HG03457 (cell line): ENCODE measurements around the gene STAT6.
"Not testable (repeated sequence)": the region's sequence is repeated elsewhere in the genome, so short reads cannot be mapped to it uniquely, and the experiment has no call there.

Experiments
- ATAC-seq: cut with Tn5 transposase; IDR thresholded peaks from one replicate; pipeline ENCODE4 v1.9.1; 2021; ENCODE audit warnings: moderate number of reproducible peaks; ENCODE audit not compliant: unreplicated experiment

The STAT6 gene

GRCh38 chr12:57088354-57089270, 22.6 kb downstream of the STAT6 start, which contains the start of gene NAB2:
TSS of gene NAB2 (plus strand) at chr12:57089114. CDS start at chr12:57089272, 158 bp downstream.
- ATAC-seq: peak; percentile 41

- peak; percentile 13 for ATAC-seq
These were observed 23.3 kb downstream of the STAT6 start for GRCh38 chr12:57087691-57088353.

- peak; percentile 23 for ATAC-seq
These were observed 24.0 kb downstream of the STAT6 start for GRCh38 chr12:57087010-57087690.

- ATAC-seq: no peak
These were observed 24.6 kb downstream of the STAT6 start for GRCh38 chr12:57086493-57087009.

GRCh38 chr12:57085999-57086492, 25.1 kb downstream of the STAT6 start:
- no peak for ATAC-seq

GRCh38 chr12:57080855-57081254, 30.3 kb downstream of the STAT6 start:
- no peak for ATAC-seq

- ATAC-seq: no peak
These were observed 31.3 kb downstream of the STAT6 start for GRCh38 chr12:57079821-57080220.

GRCh38 chr12:57078519-57079404, 32.4 kb downstream of the STAT6 start, which contains the start of gene NEMP1:
TSS of gene NEMP1 (minus strand) at chr12:57078791. CDS start at chr12:57078745, 46 bp downstream.
- ATAC-seq: peak; percentile 92

GRCh38 chr12:57073566-57074450, 37.4 kb downstream of the STAT6 start:
- ATAC-seq: not testable (repeated sequence)

GRCh38 chr12:57072661-57073060, 38.5 kb downstream of the STAT6 start:
- ATAC-seq: no peak

GRCh38 chr12:57069523-57069922, 41.6 kb downstream of the STAT6 start:
- peak; percentile 62 for ATAC-seq

- ATAC-seq: no peak
These were observed 44.9 kb downstream of the STAT6 start for GRCh38 chr12:57066245-57066644.

GRCh38 chr12:57063991-57064685, 47.0 kb downstream of the STAT6 start:
- ATAC-seq: peak; percentile 75

GRCh38 chr12:57058454-57058853, 52.7 kb downstream of the STAT6 start:
- no peak for ATAC-seq

GRCh38 chr12:57057067-57057751, 54.0 kb downstream of the STAT6 start:
- no peak for ATAC-seq

GRCh38 chr12:57055824-57056223, 55.3 kb downstream of the STAT6 start:
- no peak for ATAC-seq

GRCh38 chr12:57053901-57054300, 57.3 kb downstream of the STAT6 start:
- ATAC-seq: not testable (repeated sequence)

GRCh38 chr12:57053146-57053545, 58.0 kb downstream of the STAT6 start:
- not testable (repeated sequence) for ATAC-seq
